ENCODE results near the gene ADAM15. TPM values are rescaled to one million over a fixed set of nuclear protein-coding genes. Genes with fewer than 3 reads are reported as not detected.

Gene ADAM15
- total and polyA plus RNA-seq, 2 donors (not counting 3 experiments of a cell fraction or from before 2014, with no cell fraction given), result 295 to 299 TPM

DNA sequence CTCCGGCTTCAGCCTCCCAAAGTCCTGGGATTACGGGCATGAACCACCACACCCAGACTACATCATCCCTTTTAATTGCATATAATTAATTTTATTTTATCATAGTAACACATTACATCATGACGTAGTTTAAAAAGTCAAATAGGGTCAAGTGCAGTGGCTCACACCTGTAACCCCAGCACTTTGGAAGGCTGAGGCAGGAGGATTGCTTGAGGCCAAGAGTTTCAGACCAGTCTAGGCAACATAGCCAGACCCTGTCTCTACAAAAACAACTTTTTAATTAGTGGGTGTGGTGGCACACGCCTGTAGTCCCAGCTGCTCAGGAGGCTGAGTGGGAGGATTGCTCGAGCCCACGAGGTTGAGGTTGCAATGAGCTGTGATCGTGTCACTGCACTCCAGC is 48.2 kb downstream of the ADAM15 start:
- no peaks in the 10 kb centered on the region for H3K9me3 ChIP-seq (replicated peaks; ENCODE audit: control insufficient read depth, insufficient read depth, low read length)
- intact Hi-C loops (cut with micrococcal nuclease) (no loop called here), dilution Hi-C loops (cut with MboI; ENCODE audit: extremely low pct_ligation_motif_present, low sequenced_read_pairs) (no loop called here)
- no peak overlapping the region for H3K9ac ChIP-seq (replicated peaks; ENCODE audit: extremely low read depth, insufficient read depth, low read length)
- no peak overlapping the region for H3K4me3 ChIP-seq (replicated peaks in 1 of 3; ENCODE audit: insufficient read depth in 1 of 3, low read depth in 1 of 3, low read length in 3 of 3)
- H3K9me1 ChIP-seq (replicated peaks; ENCODE audit: control insufficient read depth, extremely low read depth, insufficient read depth, low read length), result no peaks in the 10 kb centered on the region
- DNase-seq (ENCODE audit: low read depth, low spot score) (no peak), FAIRE-seq (no peak)
- no TSS peak for BruUV-seq (replicated peaks)
- no peak overlapping the region for H3K27ac ChIP-seq (ENCODE audit: insufficient read depth, low read depth, low read length)
- no peak overlapping the region for H3K4me2 ChIP-seq (ENCODE audit: insufficient read depth, low read length)
- no peaks in the 10 kb centered on the region for H3K36me3 ChIP-seq (ENCODE audit: control insufficient read depth in 2 of 2, extremely low read depth in 1 of 2, insufficient read depth in 2 of 2, low read length in 2 of 2)
- POLR2A ChIA-PET, result no interaction called here
- CTCF ChIA-PET, result interaction anchor here (13.7 kb wide), 1 partner anchor 70 kb away, joined by 673 read pairs; the partner anchor contains the start of gene KRTCAP2
- H3K79me2 ChIP-seq (ENCODE audit: control insufficient read depth, insufficient read depth, low read length), result no peaks in the 10 kb centered on the region
- H3K27me3 ChIP-seq (ENCODE audit: control insufficient read depth in 2 of 2, insufficient read depth in 2 of 2, low read length in 2 of 2), result peaks cover 8 to 19% of the 10 kb centered on the region in 2 experiments
- H2AFZ ChIP-seq (ENCODE audit: low read depth, low read length), result no peak overlapping the region
- no peak for TF ChIP-seq POLR2AphosphoS5 (IDR thresholded peaks at IDR 0.05; ENCODE audit: insufficient read depth, low read depth, low read length)
- no peak for TF ChIP-seq MYC (IDR thresholded peaks at IDR 0.05; ENCODE audit: low read depth, low read length)
- no peak for TF ChIP-seq FOS (IDR thresholded peaks at IDR 0.05; ENCODE audit: borderline replicate concordance, insufficient read depth, low read length)
- TF ChIP-seq, protein P1, sequence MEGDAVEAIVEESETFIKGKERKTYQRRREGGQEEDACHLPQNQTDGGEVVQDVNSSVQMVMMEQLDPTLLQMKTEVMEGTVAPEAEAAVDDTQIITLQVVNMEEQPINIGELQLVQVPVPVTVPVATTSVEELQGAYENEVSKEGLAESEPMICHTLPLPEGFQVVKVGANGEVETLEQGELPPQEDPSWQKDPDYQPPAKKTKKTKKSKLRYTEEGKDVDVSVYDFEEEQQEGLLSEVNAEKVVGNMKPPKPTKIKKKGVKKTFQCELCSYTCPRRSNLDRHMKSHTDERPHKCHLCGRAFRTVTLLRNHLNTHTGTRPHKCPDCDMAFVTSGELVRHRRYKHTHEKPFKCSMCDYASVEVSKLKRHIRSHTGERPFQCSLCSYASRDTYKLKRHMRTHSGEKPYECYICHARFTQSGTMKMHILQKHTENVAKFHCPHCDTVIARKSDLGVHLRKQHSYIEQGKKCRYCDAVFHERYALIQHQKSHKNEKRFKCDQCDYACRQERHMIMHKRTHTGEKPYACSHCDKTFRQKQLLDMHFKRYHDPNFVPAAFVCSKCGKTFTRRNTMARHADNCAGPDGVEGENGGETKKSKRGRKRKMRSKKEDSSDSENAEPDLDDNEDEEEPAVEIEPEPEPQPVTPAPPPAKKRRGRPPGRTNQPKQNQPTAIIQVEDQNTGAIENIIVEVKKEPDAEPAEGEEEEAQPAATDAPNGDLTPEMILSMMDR (IDR thresholded peaks at IDR 0.05; ENCODE audit: extremely low read depth in 1 of 2, insufficient read depth in 1 of 2, low read depth in 1 of 2, low read length in 2 of 2), result no peak
- no peak for TF ChIP-seq JUN (IDR thresholded peaks at IDR 0.05; ENCODE audit: borderline replicate concordance, insufficient read depth, insufficient read length, low read depth)
- TF ChIP-seq GATA2 (IDR thresholded peaks at IDR 0.05; ENCODE audit: insufficient read depth, insufficient read length, low read depth, low read length), result no peak
- no peak for TF ChIP-seq EZH2 (IDR thresholded peaks at IDR 0.05; ENCODE audit: borderline replicate concordance, low read depth, low read length, severe bottlenecking)
- TF ChIP-seq POLR2A (IDR thresholded peaks at IDR 0.05; ENCODE audit: low read depth, low read length), result no peak
- TF ChIP-seq, protein P2, sequence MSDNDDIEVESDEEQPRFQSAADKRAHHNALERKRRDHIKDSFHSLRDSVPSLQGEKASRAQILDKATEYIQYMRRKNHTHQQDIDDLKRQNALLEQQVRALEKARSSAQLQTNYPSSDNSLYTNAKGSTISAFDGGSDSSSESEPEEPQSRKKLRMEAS (IDR thresholded peaks at IDR 0.05; ENCODE audit: insufficient read depth, insufficient read length), result no peak
- H4K20me1 ChIP-seq (replicated peaks; ENCODE audit: control insufficient read depth, extremely low read depth, insufficient read depth, low read length), result no peaks in the 10 kb centered on the region
- no peaks in the 10 kb centered on the region for H3K4me1 ChIP-seq (ENCODE audit: control insufficient read depth, extremely low read depth, insufficient read depth, low read length)

All from endothelial cell of umbilical vein (primary cell).